ENCODE results near the gene ZNF512.

DNA sequence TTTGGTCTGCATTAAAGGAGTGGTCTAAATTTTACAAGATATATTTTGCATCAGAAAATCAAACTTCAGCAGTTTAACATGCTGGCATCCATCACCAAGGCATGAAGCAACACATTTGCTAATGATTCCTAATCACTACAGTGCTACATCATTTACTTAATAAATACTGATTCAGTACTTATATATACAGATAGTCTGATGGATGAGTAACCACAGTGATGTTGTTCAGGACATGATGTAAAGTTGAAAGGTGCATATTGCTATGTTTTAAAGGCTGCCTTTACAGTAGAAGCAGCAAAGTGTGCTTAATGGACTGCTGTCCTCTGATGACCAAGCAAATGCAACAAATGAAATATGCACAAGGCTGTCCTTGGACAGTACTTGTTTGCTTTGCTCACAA, 69.5 kb downstream of the ZNF512 start:
- no peak for TF ChIP-seq FOSL2 (IDR thresholded peaks at IDR 0.05; ENCODE audit: borderline replicate concordance, low read depth)
- TF ChIP-seq, protein P1, sequence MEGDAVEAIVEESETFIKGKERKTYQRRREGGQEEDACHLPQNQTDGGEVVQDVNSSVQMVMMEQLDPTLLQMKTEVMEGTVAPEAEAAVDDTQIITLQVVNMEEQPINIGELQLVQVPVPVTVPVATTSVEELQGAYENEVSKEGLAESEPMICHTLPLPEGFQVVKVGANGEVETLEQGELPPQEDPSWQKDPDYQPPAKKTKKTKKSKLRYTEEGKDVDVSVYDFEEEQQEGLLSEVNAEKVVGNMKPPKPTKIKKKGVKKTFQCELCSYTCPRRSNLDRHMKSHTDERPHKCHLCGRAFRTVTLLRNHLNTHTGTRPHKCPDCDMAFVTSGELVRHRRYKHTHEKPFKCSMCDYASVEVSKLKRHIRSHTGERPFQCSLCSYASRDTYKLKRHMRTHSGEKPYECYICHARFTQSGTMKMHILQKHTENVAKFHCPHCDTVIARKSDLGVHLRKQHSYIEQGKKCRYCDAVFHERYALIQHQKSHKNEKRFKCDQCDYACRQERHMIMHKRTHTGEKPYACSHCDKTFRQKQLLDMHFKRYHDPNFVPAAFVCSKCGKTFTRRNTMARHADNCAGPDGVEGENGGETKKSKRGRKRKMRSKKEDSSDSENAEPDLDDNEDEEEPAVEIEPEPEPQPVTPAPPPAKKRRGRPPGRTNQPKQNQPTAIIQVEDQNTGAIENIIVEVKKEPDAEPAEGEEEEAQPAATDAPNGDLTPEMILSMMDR (IDR thresholded peaks at IDR 0.05) = no peak
- TF ChIP-seq POLR2AphosphoS5 (IDR thresholded peaks at IDR 0.05; ENCODE audit: low read depth, low read length) = no peak
- TF ChIP-seq FOXJ3 (CRISPR knock-in tag; IDR thresholded peaks at IDR 0.05) = no peak
- TF ChIP-seq, protein P2, sequence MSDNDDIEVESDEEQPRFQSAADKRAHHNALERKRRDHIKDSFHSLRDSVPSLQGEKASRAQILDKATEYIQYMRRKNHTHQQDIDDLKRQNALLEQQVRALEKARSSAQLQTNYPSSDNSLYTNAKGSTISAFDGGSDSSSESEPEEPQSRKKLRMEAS (IDR thresholded peaks at IDR 0.05; ENCODE audit: low read depth) = no peak
- no peak for TF ChIP-seq SMC3 (IDR thresholded peaks at IDR 0.05; ENCODE audit: low read depth, low read length)
- TF ChIP-seq MEF2A (IDR thresholded peaks at IDR 0.05; ENCODE audit: borderline replicate concordance, low read depth) = no peak
- TF ChIP-seq TEAD4 (IDR thresholded peaks at IDR 0.05; ENCODE audit: borderline replicate concordance, insufficient read depth) = no peak
- TF ChIP-seq RCOR1 (IDR thresholded peaks at IDR 0.05; ENCODE audit: low read length) = no peak
